HEK293T (cell line): Measurements from ENCODE around the gene AP3B1.

Experiments used
- BHLHE40 ChIP-seq: fragments of 450-650 bp; IDR thresholded peaks from 2 replicates; pipeline ENCODE4 v1.6.1; 2016; ENCODE audit warnings: mild to moderate bottlenecking, moderate library complexity, borderline replicate concordance
- FOXK2 ChIP-seq: fragments of 450-650 bp; IDR thresholded peaks from 2 replicates; pipeline ENCODE4 v1.6.1; 2016; ENCODE audit warnings: mild to moderate bottlenecking

- TF ChIP-seq BHLHE40 (no peak), FOXK2 (no peak)
Measured at GRCh38 chr5:78056053-78056452, 238.4 kb downstream of the AP3B1 start.
